ENCODE measurements around the gene EVC2.

Gene EVC2

DNA sequence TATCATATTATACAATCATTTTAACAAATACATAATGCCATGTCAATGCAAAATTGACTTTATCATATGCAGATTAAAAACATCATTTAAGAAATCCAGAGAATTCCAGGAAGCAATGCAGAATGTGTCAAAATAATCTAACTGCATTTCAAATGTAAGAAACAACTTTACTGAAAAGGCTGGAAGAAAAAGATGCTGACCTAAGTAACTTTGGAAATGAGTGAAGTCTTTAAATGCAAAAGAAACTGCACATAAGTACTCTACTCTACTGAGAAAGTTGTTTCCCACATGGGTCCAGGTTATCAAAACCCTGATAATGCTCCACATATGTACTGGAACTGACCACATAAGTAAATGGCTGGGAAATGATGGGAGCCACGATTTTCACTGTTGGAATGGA lies 149.9 kb downstream of the EVC2 start:
- Mint-ChIP-seq H3K27ac (no peak overlapping the region), H3K36me3 (no peaks in the 10 kb centered on the region), H3K4me1 (no peaks in the 10 kb centered on the region), H3K27me3 (peaks cover 1% of the 10 kb centered on the region), H3K9me3 (no peaks in the 10 kb centered on the region), H3K4me3 (no peak overlapping the region)

DNA sequence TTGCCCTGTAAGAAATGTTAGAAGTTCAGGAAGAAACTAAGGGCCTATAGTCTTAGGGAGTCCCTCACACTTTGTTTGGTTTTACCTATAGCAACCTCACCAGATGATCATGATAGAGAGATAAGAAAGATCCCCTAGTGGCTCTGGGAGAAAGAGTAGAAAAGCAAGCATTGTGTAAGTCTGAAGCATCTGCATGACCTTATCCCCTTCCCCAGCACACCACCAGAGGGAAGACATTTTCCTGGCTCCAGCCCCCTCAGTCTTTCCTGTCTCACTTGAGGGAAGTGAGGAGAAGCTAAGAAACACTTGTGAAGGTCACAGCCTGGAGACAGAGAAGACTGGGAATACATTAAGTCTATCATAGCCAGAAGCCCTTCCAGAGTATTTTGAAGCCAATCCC lies 154.0 kb downstream of the EVC2 start:
- peaks cover 19% of the 10 kb centered on the region for H3K9me3 Mint-ChIP-seq
- no peaks in the 10 kb centered on the region for H3K4me1 Mint-ChIP-seq
- no peak overlapping the region for H3K4me3 Mint-ChIP-seq
- no peak overlapping the region for H3K27ac Mint-ChIP-seq
- H3K27me3 Mint-ChIP-seq = peaks cover 6% of the 10 kb centered on the region
- H3K36me3 Mint-ChIP-seq = no peaks in the 10 kb centered on the region

DNA sequence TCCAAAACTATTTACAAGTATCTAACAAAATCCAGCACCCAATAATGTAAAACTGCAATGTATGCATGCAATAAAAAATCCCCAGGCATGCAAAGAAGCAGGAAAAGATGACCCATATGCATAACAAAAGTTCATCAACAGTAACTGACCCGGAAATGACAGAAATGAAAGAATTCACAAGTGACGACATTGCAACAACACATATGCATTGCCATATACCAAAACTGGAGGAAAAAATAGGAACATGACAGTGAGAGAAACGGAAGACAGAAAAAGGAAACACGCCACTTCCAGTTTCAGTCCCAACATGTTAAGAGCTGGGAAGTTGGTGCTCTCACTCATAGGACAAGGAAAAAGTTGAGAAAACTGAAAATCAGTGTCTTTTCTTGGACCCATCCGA lies 154.6 kb downstream of the EVC2 start:
- Mint-ChIP-seq H3K4me1 (no peaks in the 10 kb centered on the region), H3K4me3 (no peak overlapping the region), H3K27ac (no peak overlapping the region)

DNA sequence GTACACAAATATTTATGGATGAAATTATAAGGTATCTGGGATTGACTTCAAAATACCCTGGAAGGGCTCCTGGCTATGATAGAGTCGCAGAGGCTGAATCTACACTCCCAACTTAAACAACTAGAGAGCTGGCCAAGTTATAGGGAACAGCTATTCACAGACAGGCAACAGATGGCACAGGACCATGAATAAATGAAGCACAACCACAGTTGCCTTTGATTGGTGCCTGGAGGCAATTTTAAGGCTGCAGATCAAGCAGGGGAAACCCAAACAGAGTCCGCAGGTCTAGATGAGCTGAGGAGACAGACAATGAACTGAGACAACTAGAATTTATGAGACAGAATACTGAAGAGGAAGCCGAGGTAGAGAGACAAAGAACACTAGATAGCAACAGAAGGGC lies 155.9 kb downstream of the EVC2 start:
- Mint-ChIP-seq H3K36me3 (no peaks in the 10 kb centered on the region), H3K9me3 (peaks cover 19% of the 10 kb centered on the region), H3K27me3 (peaks cover 6% of the 10 kb centered on the region), H3K27ac (no peak overlapping the region), H3K4me3 (no peak overlapping the region), H3K4me1 (no peaks in the 10 kb centered on the region)

More for the DNA sequence above, 154.6 kb downstream of the EVC2 start:
- Mint-ChIP-seq H3K27me3 (peaks cover 6% of the 10 kb centered on the region), H3K9me3 (peaks cover 19% of the 10 kb centered on the region), H3K36me3 (no peaks in the 10 kb centered on the region)

DNA sequence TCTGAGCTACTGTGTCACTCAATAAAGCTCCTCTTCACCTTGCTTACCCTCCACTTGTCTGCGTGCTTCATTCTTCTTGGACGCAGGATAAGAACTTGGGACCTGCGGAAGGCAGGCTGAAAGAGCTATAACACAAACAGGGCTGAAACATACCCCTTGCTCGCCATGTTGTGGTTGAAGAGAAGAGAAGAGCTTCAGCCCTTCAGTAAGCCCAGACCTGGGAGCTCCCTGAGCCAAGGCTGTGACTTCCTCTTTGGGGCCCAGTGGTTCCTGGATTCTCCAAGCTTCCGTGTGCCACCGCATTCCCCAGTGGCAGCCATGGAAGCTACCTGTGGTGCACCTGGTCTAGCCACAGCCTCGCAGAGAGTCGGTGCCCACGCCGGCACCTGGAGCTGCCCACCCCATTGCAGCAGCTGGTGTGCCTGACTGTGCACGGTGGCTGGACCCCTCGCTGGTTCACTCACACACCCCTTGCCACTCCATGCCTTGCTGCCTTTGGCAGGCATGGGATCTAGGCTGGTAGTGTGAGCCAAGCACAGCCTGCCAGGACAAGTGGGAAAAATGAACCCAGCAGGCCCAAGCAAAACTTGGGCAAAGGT lies 160.6 kb downstream of the EVC2 start:
- peaks cover 5% of the 10 kb centered on the region for H3K27me3 Mint-ChIP-seq
- no peak overlapping the region for H3K27ac Mint-ChIP-seq
- H3K4me3 Mint-ChIP-seq = no peak overlapping the region
- H3K4me1 Mint-ChIP-seq = no peaks in the 10 kb centered on the region
- no peaks in the 10 kb centered on the region for H3K36me3 Mint-ChIP-seq
- H3K9me3 Mint-ChIP-seq = peaks cover 19% of the 10 kb centered on the region

DNA sequence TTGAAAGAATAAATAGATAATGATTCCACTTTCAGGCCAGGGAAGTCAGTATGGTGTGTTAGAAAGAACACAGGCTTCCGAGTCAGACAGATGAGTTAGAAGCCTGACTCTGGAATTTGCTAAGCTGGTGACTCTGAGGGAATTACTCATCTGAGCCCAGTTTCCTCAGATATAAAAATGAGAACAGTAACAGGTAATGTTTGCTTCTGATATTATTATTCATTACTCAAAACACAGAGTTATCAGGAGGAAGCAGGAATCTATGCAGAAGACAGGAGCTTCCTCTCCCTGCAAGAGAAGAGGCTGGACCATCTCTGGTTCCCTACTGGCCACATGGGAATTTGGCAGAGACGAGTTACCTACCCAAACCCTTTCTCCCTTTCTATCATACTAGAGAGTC lies 163.1 kb downstream of the EVC2 start:
- Mint-ChIP-seq H3K36me3 (no peaks in the 10 kb centered on the region), H3K27ac (no peak overlapping the region), H3K4me3 (no peak overlapping the region), H3K9me3 (peaks cover 5% of the 10 kb centered on the region), H3K27me3 (no peaks in the 10 kb centered on the region), H3K4me1 (no peaks in the 10 kb centered on the region)

DNA sequence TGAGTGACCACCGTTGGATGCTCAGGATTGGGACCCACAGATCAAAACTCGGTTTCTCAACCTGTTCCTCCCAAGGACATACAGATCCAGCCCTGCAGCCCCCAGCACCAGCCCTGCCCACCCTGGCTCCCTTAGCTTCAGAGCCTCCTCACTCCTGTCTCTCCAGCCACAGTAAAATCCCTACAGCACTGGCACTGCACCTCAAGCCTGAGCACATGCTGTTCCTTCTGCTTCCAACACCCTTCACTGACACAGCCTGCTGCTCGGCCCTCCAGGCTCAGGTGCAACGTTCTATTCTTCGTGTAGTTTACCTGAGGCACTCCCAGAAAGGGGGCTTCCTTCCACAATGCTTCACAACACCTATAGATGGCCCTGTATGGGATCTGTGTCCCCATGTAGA lies 163.6 kb downstream of the EVC2 start:
- no peaks in the 10 kb centered on the region for H3K36me3 Mint-ChIP-seq
- no peak overlapping the region for H3K27ac Mint-ChIP-seq
- no peaks in the 10 kb centered on the region for H3K9me3 Mint-ChIP-seq
- H3K4me1 Mint-ChIP-seq = no peaks in the 10 kb centered on the region
- no peak overlapping the region for H3K4me3 Mint-ChIP-seq
- H3K27me3 Mint-ChIP-seq = no peaks in the 10 kb centered on the region

DNA sequence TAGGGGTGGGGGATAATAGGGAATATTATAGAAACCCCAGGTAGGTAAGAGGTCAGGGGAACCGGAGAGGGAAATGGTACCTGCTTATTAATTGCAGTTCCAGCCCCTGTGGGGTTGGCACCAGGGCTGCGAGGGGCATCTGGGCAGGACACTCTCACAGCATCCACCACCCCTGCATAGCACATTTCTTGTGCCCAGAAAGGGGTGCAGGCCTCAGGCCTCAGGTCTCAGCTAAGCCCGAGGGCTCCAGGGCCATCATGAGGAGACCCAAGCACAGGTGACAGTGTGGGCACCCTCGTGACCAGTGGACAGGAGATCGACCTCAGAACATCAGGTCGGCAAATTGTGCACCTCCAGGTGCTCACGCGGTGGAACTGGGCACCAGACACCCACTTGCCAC lies 164.7 kb downstream of the EVC2 start:
- no peak overlapping the region for H3K27ac Mint-ChIP-seq
- no peaks in the 10 kb centered on the region for H3K36me3 Mint-ChIP-seq
- no peak overlapping the region for H3K4me3 Mint-ChIP-seq
- no peaks in the 10 kb centered on the region for H3K4me1 Mint-ChIP-seq
- no peaks in the 10 kb centered on the region for H3K27me3 Mint-ChIP-seq
- H3K9me3 Mint-ChIP-seq = no peaks in the 10 kb centered on the region

DNA sequence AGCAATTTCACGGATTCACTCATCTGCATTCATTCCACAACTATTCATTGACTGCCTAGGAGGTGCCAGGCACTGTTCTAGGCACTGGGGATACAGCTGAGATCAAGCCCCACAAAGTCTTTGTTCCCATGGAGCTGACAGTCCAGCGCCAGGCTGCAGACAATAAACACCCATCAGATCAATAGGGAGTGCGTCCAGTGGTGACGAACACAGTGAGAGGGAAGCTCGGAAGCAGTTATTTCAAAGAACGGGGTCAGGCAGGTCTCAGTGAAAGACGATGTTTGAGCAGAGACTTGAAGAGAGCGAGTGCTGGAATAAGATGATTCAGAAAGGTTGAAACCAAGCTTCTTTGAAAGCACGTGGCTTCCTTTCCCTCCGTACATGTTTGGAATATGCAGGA lies 167.2 kb downstream of the EVC2 start:
- Mint-ChIP-seq H3K4me3 (no peak overlapping the region), H3K27ac (no peak overlapping the region), H3K9me3 (peaks cover 4% of the 10 kb centered on the region), H3K36me3 (no peaks in the 10 kb centered on the region), H3K4me1 (no peaks in the 10 kb centered on the region), H3K27me3 (no peaks in the 10 kb centered on the region)

DNA sequence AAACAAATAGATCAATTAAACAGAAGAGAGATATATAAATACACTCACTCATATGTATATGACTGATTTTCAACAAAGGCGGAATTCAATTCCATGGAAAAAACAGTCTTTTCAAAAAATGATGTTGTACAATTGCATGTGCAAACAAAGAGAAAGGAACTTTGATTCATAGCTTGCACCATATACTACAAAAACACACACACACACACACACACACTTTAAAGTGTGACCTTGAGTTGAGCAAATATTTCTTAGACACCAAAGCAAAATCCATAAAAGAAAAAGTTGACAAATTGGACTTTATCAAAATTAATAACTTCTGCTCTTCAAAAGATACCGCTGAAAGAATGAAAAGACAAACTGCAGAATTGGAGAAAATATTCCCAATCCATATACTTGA lies 168.8 kb downstream of the EVC2 start:
- H3K36me3 Mint-ChIP-seq = no peaks in the 10 kb centered on the region
- no peaks in the 10 kb centered on the region for H3K4me1 Mint-ChIP-seq
- H3K4me3 Mint-ChIP-seq = no peak overlapping the region
- no peak overlapping the region for H3K27ac Mint-ChIP-seq
- H3K9me3 Mint-ChIP-seq = peaks cover 14% of the 10 kb centered on the region
- H3K27me3 Mint-ChIP-seq = peaks cover 2% of the 10 kb centered on the region

DNA sequence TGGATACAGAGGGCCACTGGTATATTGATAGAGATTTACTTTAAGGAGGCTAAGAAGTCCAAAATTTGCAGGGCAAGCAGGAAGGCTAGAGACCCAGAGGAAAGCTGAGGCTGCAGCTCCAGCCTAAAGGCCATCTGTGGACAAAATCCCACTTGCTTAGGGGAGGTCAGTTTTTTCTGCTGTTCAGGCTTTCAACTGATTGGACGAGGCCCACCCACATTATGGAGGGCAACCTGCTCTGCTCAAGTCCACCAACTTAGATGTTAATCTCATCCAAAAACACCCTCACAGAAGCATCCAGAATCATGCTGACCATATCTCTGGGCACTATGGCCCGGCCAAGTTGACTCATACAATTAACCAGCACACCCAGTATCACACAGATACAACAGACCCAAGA lies 176.3 kb downstream of the EVC2 start:
- Mint-ChIP-seq H3K4me1 (no peaks in the 10 kb centered on the region), H3K27me3 (peaks cover 2% of the 10 kb centered on the region)

DNA sequence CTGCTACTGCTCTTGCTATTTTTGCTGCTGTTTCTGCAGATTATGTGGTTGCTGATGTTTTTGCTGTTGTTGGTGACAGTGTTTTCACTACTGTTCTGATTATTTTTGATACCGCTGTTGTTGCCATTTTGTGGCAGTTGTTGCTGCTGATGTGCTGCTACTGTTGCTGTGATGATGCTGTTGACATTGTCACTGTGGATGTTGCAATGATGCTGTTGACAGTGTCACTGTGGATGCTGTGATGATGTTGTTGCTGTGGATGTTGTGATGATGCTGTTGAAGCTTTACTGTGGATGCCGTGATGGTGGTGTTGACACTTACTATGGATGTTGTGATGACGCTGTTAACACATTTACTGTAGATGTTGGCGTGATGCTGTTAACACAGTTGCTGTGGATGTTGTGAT lies 180.3 kb downstream of the EVC2 start:
- H3K4me3 Mint-ChIP-seq = no peak overlapping the region
- no peaks in the 10 kb centered on the region for H3K36me3 Mint-ChIP-seq
- no peaks in the 10 kb centered on the region for H3K4me1 Mint-ChIP-seq
- no peaks in the 10 kb centered on the region for H3K9me3 Mint-ChIP-seq
- no peak overlapping the region for H3K27ac Mint-ChIP-seq
- H3K27me3 Mint-ChIP-seq = no peaks in the 10 kb centered on the region

More for the DNA sequence above, 176.3 kb downstream of the EVC2 start:
- H3K36me3 Mint-ChIP-seq = no peaks in the 10 kb centered on the region
- H3K27ac Mint-ChIP-seq = no peak overlapping the region
- H3K4me3 Mint-ChIP-seq = no peak overlapping the region
- H3K9me3 Mint-ChIP-seq = peaks cover 22% of the 10 kb centered on the region

DNA sequence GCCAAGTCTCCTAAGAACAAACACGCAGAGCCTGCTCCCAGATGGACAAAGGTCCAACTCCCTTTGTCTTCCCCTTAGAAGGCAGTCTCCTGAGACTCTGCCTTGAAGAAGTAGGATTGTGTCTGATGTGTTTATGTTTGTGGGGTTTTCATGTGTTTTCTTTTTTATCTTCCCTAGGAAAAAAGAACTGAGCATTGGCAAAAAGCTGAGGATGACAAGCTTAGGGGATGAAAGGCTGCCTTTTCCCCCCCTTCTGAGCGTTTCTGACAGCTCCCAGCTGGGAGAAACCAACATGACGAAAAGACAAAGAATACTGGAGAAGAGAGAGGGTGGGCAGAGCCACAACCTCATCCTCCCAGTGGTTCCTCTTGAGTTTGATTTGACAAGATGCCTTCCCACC lies 181.1 kb downstream of the EVC2 start:
- Mint-ChIP-seq H3K27me3 (no peaks in the 10 kb centered on the region), H3K27ac (no peak overlapping the region), H3K36me3 (no peaks in the 10 kb centered on the region), H3K4me1 (no peaks in the 10 kb centered on the region), H3K9me3 (no peaks in the 10 kb centered on the region), H3K4me3 (no peak overlapping the region)

DNA sequence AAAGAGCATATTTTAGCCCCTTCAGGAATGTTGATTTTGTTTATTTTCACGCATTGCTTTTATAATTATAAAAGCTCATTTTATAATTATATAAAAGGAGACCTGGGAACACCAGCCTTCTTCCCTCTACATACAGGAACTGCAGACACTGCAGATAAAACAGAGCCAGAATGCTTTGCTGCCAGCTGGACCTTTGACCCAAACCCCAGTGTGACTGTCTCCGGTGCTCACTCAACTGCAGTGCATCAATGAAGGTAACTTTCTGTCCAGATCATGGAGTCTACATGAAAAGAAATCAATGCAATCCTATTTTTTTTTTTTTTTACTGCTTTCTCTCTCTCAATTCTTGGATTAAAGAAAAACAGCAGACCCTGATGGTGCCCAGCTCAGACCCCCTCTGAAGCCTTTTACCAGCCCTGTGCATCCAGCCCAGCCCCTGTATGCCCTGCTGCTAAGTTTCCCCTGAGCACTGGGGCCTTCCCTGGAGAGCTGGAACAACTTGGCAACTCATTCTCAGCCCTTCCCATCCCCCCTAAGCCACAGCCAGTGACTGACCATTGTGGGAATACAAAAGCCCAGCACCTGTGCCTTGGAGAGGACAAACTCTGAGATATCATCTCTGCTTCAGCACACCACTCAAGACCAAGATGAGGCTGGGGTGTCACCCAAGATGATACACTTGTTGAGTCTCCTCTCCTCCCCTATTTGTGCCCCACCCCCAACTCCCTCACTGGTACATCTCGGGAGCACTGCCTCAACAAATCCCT lies 182.1 kb downstream of the EVC2 start:
- Mint-ChIP-seq H3K4me1 (no peaks in the 10 kb centered on the region), H3K36me3 (no peaks in the 10 kb centered on the region)

DNA sequence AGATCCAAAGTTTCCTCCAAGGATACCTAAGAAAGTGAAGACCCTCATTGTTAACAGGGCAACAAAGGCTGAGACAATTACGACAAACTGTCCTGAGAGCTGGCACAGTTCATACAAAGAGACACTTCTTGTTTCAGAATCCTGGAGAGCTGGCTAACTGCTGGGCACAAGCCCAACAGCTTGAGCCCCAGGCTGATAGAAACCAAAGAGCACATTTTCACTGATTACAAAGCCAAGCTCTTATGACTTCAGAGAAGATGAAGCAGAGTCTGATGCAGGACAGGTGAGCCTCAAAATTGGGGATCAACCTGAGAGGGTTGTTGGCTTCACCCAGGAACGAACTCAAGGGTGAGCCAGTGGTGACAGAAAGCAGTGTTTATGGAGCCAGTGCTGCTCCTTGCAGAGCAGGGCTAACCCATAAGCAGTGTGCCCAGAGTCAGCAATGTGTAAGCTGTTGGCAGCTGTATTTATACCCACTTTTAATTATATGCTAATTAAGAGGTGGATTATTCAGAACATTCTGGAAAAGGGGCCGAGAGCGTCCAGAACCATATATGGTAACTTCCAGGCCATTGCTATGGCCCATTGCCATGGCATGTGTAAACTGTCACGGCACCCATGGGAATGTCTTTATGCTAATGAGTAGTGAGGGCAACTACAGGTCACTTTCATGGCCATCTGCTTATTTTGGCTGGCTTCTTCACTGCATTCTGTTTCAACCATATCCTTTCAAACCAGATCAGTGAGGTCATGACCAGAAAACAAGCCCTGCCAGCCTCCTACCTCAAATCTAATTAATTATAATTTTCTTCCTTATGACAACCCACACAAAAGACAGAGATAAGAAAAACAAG lies 183.7 kb downstream of the EVC2 start:
- Mint-ChIP-seq H3K27me3 (no peaks in the 10 kb centered on the region), H3K27ac (no peak overlapping the region), H3K9me3 (peaks cover 6% of the 10 kb centered on the region)

More for the DNA sequence above, 182.1 kb downstream of the EVC2 start:
- H3K4me3 Mint-ChIP-seq = no peak overlapping the region
- H3K27me3 Mint-ChIP-seq = no peaks in the 10 kb centered on the region
- H3K9me3 Mint-ChIP-seq = no peaks in the 10 kb centered on the region
- no peak overlapping the region for H3K27ac Mint-ChIP-seq

DNA sequence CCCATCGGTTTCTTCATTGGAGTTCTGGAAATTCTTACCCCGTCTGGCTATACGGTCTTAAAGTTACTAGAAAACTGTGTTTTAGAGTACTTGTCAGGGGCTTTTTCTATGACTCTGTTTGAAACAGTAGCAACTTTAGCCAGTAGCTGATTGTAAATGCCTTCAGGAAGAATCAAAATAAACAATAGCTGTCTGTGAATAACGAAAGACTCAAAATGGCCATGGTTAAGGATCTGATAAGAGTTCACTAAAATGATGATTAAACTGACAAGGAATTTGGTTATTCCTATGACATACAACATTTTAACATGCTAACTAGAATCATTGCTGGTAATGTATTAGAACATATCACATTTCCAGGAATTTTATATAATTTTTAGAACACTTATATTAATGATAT lies 191.0 kb downstream of the EVC2 start:
- no peaks in the 10 kb centered on the region for H3K4me1 Mint-ChIP-seq
- no peak overlapping the region for H3K4me3 Mint-ChIP-seq
- H3K36me3 Mint-ChIP-seq = peaks cover 1% of the 10 kb centered on the region
- H3K9me3 Mint-ChIP-seq = peaks cover 6% of the 10 kb centered on the region
- peaks cover 2% of the 10 kb centered on the region for H3K27me3 Mint-ChIP-seq
- no peak overlapping the region for H3K27ac Mint-ChIP-seq

More for the DNA sequence above, 183.7 kb downstream of the EVC2 start:
- no peak overlapping the region for H3K4me3 Mint-ChIP-seq
- H3K4me1 Mint-ChIP-seq = no peaks in the 10 kb centered on the region
- peaks cover 1% of the 10 kb centered on the region for H3K36me3 Mint-ChIP-seq
